Measurements from ENCODE around the gene FANCI.
"Not testable (repeated sequence)": the region's sequence is repeated elsewhere in the genome, so short reads cannot be mapped to it uniquely, and the experiment has no call there.

FANCI gene

GRCh38 chr15:89221543-89221942 is 22.2 kb upstream of the FANCI start, which contains the start of gene RLBP1:
TSS of gene RLBP1 (minus strand) at chr15:89221579. CDS start at chr15:89218975, 2,604 bp downstream.
- DNase-seq: peak in 44 of 58 donors; percentile 8 to 71 (median 41)

DNA sequence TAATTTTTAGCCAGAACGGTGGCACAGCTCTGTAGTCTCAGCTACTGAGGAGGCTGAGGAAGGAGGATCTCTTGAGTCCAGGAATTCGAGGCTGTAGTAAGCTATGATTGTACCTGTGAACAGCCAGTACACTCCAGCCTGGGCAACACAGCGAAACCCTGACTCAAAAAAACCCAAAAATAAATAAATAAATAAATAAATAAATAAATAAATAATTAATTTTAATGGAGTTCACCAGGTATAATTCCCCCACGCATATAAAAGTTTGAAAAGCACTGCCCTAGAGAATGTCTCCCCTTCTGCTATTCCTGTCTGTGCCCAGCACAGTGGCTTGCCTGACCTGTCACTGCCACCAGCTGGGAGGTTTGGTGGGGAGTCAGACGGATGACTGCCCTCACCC is 18.2 kb upstream of the FANCI start:
- no peak for DNase-seq

- DNase-seq: peak in 1 of 58 donors; percentile 29
Measured at GRCh38 chr15:89226359-89227221, 17.2 kb upstream of the FANCI start.

DNA sequence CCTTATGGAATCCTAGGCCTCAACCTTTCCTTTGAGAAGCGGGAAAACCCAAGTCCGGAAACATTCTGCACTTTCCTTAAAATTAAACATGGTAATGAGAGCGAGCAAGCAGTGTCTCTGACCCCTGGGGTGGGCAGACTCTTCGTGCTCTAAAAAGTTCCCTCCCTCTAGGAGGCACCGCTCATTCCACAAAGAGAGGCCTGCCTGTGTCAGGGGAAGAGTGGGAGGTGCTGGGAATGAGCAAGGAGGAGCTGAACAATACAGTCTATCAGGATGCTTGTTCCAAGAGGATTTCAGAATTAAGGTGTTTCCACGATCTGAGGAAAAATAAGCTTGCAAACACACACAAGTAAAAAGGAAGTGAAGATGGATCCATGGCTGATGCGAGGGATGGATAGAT is 16.4 kb upstream of the FANCI start:
- DNase-seq: no peak

DNA sequence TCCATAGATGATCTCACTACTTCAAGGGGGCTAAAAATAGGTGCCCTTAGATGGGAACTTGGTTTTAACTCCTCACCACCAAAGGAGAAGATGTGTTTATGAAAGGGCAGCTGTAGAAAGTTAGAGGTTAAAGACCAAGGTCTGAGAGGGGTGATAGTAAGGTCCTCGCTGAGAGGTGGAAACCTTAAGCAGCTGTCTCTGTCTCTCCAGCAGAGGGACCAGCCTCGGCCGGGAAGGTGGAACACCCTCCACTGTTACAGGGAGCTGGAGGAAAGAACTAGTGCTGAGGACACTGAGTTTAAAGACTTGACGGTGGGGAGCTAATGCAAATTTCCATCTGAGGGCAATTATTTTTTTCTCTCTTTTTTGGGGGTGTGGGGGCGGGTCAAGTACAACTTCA is 13.5 kb upstream of the FANCI start:
- no peak for DNase-seq

GRCh38 chr15:89231832-89232231 is 11.9 kb upstream of the FANCI start:
- no peak for DNase-seq

- not testable (repeated sequence) for DNase-seq
Measured at GRCh38 chr15:89239883-89240810, 3.6 kb upstream of the FANCI start.

DNA sequence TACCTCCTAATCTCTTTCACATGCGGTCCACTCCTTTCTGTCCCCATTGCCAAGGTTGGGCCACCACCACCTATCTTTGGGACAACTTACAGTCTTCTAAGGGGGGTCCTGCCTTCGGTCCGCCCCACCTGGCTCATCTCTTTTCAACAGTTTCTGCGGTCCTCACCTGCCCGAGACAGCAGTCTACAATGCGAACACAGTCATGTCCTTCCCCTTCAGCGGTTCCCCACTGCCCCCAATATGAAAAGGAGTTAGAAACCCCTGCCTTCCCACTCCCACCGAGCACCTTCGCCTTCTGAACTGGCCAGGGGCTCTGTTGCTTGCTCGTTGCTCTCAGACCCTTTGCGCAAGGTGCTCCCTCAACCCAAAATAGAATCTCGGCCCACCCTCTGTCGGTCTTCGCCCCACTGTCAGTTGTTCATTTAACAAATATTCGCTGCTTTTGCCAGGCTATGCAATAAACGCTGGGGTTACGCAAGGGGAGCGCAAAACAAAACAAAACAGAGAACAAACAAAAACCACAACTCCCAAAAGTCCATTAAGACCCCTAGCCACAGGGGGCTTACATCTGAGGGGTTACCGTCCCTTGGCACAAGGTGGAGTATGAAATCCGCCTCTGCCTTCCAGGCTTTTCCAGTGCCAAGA is 611 bp upstream of the FANCI start:
- DNase-seq: no peak

DNA sequence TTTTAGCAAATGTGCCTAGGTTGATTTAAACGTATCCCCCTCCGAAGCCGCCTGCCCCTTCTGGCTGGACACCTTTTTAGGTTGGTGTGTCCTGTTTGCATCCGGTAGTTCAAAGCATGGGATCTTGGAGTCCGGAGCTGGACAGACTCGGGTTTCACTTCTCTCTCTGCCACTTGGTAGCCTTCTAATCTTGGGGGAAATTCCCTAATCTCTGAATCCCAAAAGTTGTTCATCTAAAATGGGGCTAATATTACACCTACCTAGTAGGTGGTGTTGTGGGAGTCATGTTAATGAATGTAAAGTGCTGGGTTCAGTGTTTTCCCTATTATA is 760 bp downstream of the FANCI start:
- no peak for DNase-seq

DNA sequence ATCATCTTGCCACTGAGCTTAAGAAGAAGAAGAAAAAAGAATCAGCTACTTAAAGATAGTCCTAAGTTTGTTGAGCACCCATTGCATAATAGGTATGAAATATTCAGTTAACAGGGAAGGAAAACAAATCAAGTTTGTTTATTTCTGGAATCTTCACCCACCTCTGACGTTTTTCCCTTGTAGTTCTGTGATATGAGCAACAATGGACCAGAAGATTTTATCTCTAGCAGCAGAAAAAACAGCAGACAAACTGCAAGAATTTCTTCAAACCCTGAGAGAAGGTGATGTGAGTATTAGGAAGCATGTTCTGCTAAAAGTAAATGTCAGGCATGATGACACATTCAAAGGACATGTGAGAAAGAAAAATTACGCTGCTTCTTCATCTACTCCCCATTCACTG is 3.7 kb downstream of the FANCI start:
- DNase-seq: no peak

GRCh38 chr15:89248584-89248983 is 4.8 kb downstream of the FANCI start:
- no peak for DNase-seq

DNA sequence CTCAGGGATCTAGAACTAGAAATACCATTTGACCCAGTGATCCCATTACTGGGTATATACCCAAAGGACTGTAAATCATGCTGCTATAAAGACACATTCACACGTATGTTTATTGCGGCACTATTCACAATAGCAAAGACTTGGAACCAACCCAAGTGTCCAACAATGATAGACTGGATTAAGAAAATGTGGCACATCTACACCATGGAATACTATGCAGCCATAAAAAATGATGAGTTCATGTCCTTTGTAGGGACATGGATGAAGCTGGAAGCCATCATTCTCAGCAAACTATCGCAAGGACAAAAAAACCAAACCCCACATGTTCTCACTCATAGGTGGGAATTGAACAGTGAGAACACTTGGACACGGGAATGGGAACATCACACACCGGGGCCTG is 6.4 kb downstream of the FANCI start:
- DNase-seq: not testable (repeated sequence)

DNA sequence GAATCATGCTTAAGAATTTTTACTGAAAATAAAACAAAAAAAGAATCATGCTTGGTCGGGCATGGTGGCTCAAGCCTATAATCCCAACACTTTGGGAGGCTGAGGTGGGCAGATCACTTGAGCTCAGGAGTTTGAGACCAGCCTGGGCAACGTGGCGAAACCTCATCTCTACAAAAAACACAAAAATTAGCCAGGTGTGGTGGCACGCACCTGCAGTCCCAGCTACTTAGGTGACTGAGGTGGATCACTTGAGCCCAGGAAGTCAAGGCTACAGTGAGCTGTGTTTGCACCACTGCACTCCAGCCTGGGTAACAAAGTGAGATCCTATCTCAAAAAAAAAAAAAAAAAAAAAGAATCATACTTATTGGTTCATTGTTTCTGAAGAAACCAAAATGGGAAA is 33.5 kb downstream of the FANCI start:
- not testable (repeated sequence) for DNase-seq

DNA sequence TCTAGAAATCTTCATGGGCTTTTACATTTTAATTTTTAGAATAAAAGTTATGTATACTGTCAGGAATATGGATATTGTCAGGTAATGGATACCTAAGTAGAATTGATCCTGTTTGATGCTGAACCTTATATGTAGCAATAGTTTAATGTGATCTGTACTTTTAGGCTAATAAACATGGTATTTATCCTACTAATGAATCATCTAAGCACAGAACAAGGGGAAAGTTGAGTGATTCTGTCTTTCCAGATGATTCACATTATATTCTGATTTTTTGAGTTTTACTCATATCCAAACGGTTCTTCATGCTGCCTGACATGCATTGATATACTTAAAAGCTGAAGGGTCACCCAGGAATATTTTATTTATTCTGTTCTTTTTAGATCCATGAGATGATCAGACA is 34.5 kb downstream of the FANCI start:
- no peak for DNase-seq

GRCh38 chr15:89282631-89283030 is 38.9 kb downstream of the FANCI start:
- DNase-seq: no peak

GRCh38 chr15:89283201-89283600 is 39.4 kb downstream of the FANCI start:
- DNase-seq: no peak

GRCh38 chr15:89291934-89292438 is 48.2 kb downstream of the FANCI start:
- DNase-seq: no peak

DNA sequence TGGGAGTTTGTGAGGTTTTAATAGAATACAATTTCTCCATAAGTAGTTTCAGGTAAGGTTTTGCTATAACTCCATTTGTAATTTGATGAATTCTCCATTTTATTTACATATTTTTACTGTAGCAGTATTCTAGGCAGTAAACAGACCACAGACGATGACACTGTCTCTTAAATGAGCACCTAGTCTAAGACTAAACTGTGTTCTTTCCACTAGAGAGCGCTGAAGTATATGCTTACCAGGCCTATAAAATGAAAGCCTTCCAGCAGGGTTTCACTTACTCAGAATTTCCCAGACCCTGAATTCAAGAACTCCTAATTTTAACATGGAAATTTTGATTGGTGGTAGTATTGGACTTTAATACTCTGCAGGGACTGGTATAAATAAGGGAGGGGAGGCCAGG is 49.2 kb downstream of the FANCI start:
- no peak for DNase-seq

DNA sequence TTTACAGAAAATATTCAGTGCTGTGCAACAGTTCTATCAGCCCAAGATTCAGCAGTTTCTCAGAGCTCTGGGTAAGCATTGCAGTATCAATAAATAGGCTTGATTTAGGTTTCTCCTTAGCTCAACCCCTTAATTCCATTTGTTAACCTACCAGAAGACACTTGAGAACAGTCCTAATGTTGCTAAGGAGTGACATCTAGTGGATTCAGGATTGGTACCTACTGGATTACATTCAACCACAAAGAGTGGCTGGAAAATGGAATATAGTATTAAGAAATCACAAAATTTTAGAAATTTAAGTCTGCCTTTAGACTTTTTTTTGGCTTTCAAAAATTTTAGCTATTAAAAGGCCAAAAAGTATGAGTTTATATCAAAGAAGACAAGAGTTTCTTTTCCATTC is 56.1 kb downstream of the FANCI start:
- peak in 1 of 58 donors; percentile 48 for DNase-seq

- DNase-seq: no peak
Measured at GRCh38 chr15:89301304-89302089, 57.7 kb downstream of the FANCI start.

DNA sequence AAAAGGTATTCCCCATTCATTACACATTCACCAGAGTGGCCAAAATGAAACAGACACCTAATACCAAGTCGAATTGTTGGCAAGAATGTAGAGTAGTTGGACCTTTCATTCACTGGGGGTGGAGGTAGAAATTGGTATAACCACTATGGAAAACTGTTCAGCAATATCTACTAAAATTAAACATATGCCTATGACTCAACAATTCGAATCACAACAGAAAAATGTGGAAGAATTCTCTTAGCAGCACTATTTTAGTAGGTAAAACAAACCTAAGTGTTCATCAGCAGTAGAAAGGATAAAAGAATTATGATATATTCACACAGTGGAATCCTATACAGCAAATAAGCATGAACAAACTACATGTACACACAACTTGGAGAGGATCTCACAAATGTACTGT is 60.2 kb downstream of the FANCI start:
- no peak for DNase-seq
